GM03348 (cell line): Measurements from ENCODE around the gene HTR5A.

Source experiments
- DNase-seq: peaks from one replicate; pipeline ENCODE4 v3.0.0; 2012; ENCODE audit warnings: low spot score

Gene HTR5A

GRCh38 chr7:155090684-155091083 lies 20.6 kb downstream of the HTR5A start:
- DNase-seq: no peak

- no peak for DNase-seq
Measured at GRCh38 chr7:155093596-155093995, 23.5 kb downstream of the HTR5A start.

- DNase-seq: no peak
Measured at GRCh38 chr7:155094636-155095135, 24.6 kb downstream of the HTR5A start.

GRCh38 chr7:155097338-155097737 lies 27.2 kb downstream of the HTR5A start:
- no peak for DNase-seq

- DNase-seq: no peak
Measured at GRCh38 chr7:155103839-155104238, 33.7 kb downstream of the HTR5A start.

GRCh38 chr7:155104913-155105312 lies 34.8 kb downstream of the HTR5A start:
- DNase-seq: no peak

- DNase-seq: no peak
Measured at GRCh38 chr7:155106356-155106755, 36.2 kb downstream of the HTR5A start.

GRCh38 chr7:155107126-155107525 lies 37.0 kb downstream of the HTR5A start:
- DNase-seq: no peak

- DNase-seq: no peak
Measured at GRCh38 chr7:155108144-155108901, 38.2 kb downstream of the HTR5A start.

GRCh38 chr7:155109121-155109520 lies 39.0 kb downstream of the HTR5A start:
- no peak for DNase-seq

- no peak for DNase-seq
Measured at GRCh38 chr7:155115288-155115687, 45.2 kb downstream of the HTR5A start.

GRCh38 chr7:155119801-155120382 lies 49.8 kb downstream of the HTR5A start:
- no peak for DNase-seq

- DNase-seq: no peak
Measured at GRCh38 chr7:155120460-155120859, 50.3 kb downstream of the HTR5A start.

- DNase-seq: no peak
Measured at GRCh38 chr7:155122831-155123230, 52.7 kb downstream of the HTR5A start.

GRCh38 chr7:155123413-155123812 lies 53.3 kb downstream of the HTR5A start:
- DNase-seq: no peak

- no peak for DNase-seq
Measured at GRCh38 chr7:155124706-155125105, 54.6 kb downstream of the HTR5A start.

GRCh38 chr7:155129186-155129585 lies 59.1 kb downstream of the HTR5A start:
- no peak for DNase-seq

GRCh38 chr7:155129789-155130188 lies 59.7 kb downstream of the HTR5A start:
- no peak for DNase-seq

- DNase-seq: no peak
Measured at GRCh38 chr7:155130493-155130892, 60.4 kb downstream of the HTR5A start.

GRCh38 chr7:155131090-155131489 lies 61.0 kb downstream of the HTR5A start:
- no peak for DNase-seq

GRCh38 chr7:155132431-155132830 lies 62.3 kb downstream of the HTR5A start:
- no peak for DNase-seq

- DNase-seq: no peak
Measured at GRCh38 chr7:155136619-155137243, 66.6 kb downstream of the HTR5A start.
